Measurements from ENCODE around the gene OSTF1. TPM values are rescaled to one million over a fixed set of nuclear protein-coding genes. Genes with fewer than 3 reads are reported as not detected.

Gene OSTF1
- total and polyA plus RNA-seq, 2 experiments from 2014 or later: 15.6 to 24.0 TPM

DNA sequence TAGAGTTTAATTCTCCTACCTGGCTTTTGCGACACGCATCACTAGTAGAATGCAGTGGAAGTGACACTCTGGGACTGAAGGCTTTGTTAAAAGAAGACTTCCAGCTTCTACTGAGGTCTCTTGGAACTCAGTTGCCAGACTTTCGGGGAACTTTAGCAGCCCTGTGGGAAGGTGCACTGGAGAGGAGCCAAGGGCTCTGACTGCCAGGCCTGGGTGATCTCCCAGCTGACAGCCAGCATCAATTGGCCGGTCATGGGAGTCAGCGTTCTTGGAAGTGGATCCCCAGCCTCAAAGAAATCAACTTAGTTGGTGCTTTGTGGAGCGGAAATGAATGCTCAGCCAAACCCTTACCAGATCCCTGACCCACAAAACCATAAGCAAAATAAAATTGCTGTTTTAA is 87.1 kb downstream of the OSTF1 start:
- Mint-ChIP-seq H3K27me3 (ENCODE audit: insufficient read depth, low read depth, poor library complexity) (peaks cover 4% of the 10 kb centered on the region), H3K27ac (no peak overlapping the region), H3K36me3 (ENCODE audit: low read depth) (no peaks in the 10 kb centered on the region), H3K4me1 (no peaks in the 10 kb centered on the region), H3K4me3 (no peak overlapping the region), H3K9me3 (no peaks in the 10 kb centered on the region)
- Histone ChIP-seq H3K4me2 (no peak overlapping the region), H2AFZ (peak overlapping the region; percentile 38; the same call in 1 of the 2 replicates), H3K79me2 (replicated peaks; ENCODE audit: insufficient read depth) (no peaks in the 10 kb centered on the region), H4K20me1 (replicated peaks; ENCODE audit: insufficient read depth) (no peaks in the 10 kb centered on the region), H3K4me3 (no peak overlapping the region), H3F3A (replicated peaks; ENCODE audit: low read depth) (no peaks in the 10 kb centered on the region), H3K27ac (ENCODE audit: low read depth) (no peak overlapping the region), H3K36me3 (ENCODE audit: insufficient read depth) (no peaks in the 10 kb centered on the region), H3K27me3 (ENCODE audit: insufficient read depth) (no peaks in the 10 kb centered on the region), H3K9me2 (ENCODE audit: insufficient read depth) (0 out of 2 replicates have a peak, but pooled peaks cover 10% of the 10 kb centered on the region), H3K4me1 (ENCODE audit: insufficient read depth) (no peaks in the 10 kb centered on the region)
- no peak for TF ChIP-seq NANOG (IDR thresholded peaks at IDR 0.05; ENCODE audit: borderline replicate concordance)
- no peak for TF ChIP-seq POLR2AphosphoS5 (IDR thresholded peaks at IDR 0.05; ENCODE audit: low read depth)
- TF ChIP-seq JUNB (IDR thresholded peaks at IDR 0.05; ENCODE audit: unreplicated experiment): no peak
- TF ChIP-seq, protein P1, sequence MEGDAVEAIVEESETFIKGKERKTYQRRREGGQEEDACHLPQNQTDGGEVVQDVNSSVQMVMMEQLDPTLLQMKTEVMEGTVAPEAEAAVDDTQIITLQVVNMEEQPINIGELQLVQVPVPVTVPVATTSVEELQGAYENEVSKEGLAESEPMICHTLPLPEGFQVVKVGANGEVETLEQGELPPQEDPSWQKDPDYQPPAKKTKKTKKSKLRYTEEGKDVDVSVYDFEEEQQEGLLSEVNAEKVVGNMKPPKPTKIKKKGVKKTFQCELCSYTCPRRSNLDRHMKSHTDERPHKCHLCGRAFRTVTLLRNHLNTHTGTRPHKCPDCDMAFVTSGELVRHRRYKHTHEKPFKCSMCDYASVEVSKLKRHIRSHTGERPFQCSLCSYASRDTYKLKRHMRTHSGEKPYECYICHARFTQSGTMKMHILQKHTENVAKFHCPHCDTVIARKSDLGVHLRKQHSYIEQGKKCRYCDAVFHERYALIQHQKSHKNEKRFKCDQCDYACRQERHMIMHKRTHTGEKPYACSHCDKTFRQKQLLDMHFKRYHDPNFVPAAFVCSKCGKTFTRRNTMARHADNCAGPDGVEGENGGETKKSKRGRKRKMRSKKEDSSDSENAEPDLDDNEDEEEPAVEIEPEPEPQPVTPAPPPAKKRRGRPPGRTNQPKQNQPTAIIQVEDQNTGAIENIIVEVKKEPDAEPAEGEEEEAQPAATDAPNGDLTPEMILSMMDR (conservative IDR thresholded peaks at IDR 0.05; ENCODE audit: low read depth in 2 of 2): no peak
- TF ChIP-seq, protein P2, sequence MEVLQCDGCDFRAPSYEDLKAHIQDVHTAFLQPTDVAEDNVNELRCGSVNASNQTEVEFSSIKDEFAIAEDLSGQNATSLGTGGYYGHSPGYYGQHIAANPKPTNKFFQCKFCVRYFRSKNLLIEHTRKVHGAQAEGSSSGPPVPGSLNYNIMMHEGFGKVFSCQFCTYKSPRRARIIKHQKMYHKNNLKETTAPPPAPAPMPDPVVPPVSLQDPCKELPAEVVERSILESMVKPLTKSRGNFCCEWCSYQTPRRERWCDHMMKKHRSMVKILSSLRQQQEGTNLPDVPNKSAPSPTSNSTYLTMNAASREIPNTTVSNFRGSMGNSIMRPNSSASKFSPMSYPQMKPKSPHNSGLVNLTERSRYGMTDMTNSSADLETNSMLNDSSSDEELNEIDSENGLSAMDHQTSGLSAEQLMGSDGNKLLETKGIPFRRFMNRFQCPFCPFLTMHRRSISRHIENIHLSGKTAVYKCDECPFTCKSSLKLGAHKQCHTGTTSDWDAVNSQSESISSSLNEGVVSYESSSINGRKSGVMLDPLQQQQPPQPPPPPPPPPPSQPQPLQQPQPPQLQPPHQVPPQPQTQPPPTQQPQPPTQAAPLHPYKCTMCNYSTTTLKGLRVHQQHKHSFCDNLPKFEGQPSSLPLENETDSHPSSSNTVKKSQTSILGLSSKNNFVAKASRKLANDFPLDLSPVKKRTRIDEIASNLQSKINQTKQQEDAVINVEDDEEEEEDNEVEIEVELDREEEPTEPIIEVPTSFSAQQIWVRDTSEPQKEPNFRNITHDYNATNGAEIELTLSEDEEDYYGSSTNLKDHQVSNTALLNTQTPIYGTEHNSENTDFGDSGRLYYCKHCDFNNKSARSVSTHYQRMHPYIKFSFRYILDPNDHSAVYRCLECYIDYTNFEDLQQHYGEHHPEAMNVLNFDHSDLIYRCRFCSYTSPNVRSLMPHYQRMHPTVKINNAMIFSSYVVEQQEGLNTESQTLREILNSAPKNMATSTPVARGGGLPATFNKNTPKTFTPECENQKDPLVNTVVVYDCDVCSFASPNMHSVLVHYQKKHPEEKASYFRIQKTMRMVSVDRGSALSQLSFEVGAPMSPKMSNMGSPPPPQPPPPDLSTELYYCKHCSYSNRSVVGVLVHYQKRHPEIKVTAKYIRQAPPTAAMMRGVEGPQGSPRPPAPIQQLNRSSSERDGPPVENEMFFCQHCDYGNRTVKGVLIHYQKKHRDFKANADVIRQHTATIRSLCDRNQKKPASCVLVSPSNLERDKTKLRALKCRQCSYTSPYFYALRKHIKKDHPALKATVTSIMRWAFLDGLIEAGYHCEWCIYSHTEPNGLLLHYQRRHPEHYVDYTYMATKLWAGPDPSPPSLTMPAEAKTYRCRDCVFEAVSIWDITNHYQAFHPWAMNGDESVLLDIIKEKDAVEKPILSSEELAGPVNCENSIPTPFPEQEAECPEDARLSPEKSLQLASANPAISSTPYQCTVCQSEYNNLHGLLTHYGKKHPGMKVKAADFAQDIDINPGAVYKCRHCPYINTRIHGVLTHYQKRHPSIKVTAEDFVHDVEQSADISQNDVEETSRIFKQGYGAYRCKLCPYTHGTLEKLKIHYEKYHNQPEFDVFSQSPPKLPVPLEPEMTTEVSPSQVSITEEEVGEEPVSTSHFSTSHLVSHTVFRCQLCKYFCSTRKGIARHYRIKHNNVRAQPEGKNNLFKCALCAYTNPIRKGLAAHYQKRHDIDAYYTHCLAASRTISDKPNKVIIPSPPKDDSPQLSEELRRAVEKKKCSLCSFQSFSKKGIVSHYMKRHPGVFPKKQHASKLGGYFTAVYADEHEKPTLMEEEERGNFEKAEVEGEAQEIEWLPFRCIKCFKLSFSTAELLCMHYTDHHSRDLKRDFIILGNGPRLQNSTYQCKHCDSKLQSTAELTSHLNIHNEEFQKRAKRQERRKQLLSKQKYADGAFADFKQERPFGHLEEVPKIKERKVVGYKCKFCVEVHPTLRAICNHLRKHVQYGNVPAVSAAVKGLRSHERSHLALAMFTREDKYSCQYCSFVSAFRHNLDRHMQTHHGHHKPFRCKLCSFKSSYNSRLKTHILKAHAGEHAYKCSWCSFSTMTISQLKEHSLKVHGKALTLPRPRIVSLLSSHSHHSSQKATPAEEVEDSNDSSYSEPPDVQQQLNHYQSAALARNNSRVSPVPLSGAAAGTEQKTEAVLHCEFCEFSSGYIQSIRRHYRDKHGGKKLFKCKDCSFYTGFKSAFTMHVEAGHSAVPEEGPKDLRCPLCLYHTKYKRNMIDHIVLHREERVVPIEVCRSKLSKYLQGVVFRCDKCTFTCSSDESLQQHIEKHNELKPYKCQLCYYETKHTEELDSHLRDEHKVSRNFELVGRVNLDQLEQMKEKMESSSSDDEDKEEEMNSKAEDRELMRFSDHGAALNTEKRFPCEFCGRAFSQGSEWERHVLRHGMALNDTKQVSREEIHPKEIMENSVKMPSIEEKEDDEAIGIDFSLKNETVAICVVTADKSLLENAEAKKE (CRISPR knock-in tag; IDR thresholded peaks at IDR 0.05): no peak
- no peak for TF ChIP-seq ZNF114 (CRISPR knock-in tag; IDR thresholded peaks at IDR 0.05)
- TF ChIP-seq CREB1 (CRISPR knock-in tag; IDR thresholded peaks at IDR 0.05; ENCODE audit: low read depth): no peak
- TF ChIP-seq EZH2 (IDR thresholded peaks at IDR 0.05; ENCODE audit: low read depth, unreplicated experiment): no peak
- no peak for TF ChIP-seq STAT1 (IDR thresholded peaks at IDR 0.05; ENCODE audit: unreplicated experiment)
- no peak for TF ChIP-seq EZH2phosphoT487 (IDR thresholded peaks at IDR 0.05; ENCODE audit: unreplicated experiment)
- TF ChIP-seq, protein P3, sequence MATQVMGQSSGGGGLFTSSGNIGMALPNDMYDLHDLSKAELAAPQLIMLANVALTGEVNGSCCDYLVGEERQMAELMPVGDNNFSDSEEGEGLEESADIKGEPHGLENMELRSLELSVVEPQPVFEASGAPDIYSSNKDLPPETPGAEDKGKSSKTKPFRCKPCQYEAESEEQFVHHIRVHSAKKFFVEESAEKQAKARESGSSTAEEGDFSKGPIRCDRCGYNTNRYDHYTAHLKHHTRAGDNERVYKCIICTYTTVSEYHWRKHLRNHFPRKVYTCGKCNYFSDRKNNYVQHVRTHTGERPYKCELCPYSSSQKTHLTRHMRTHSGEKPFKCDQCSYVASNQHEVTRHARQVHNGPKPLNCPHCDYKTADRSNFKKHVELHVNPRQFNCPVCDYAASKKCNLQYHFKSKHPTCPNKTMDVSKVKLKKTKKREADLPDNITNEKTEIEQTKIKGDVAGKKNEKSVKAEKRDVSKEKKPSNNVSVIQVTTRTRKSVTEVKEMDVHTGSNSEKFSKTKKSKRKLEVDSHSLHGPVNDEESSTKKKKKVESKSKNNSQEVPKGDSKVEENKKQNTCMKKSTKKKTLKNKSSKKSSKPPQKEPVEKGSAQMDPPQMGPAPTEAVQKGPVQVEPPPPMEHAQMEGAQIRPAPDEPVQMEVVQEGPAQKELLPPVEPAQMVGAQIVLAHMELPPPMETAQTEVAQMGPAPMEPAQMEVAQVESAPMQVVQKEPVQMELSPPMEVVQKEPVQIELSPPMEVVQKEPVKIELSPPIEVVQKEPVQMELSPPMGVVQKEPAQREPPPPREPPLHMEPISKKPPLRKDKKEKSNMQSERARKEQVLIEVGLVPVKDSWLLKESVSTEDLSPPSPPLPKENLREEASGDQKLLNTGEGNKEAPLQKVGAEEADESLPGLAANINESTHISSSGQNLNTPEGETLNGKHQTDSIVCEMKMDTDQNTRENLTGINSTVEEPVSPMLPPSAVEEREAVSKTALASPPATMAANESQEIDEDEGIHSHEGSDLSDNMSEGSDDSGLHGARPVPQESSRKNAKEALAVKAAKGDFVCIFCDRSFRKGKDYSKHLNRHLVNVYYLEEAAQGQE (IDR thresholded peaks at IDR 0.05; ENCODE audit: unreplicated experiment): no peak
- TF ChIP-seq, protein P4, sequence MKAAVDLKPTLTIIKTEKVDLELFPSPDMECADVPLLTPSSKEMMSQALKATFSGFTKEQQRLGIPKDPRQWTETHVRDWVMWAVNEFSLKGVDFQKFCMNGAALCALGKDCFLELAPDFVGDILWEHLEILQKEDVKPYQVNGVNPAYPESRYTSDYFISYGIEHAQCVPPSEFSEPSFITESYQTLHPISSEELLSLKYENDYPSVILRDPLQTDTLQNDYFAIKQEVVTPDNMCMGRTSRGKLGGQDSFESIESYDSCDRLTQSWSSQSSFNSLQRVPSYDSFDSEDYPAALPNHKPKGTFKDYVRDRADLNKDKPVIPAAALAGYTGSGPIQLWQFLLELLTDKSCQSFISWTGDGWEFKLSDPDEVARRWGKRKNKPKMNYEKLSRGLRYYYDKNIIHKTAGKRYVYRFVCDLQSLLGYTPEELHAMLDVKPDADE (IDR thresholded peaks at IDR 0.05): no peak
- TF ChIP-seq ZNF331 (CRISPR knock-in tag; IDR thresholded peaks at IDR 0.05; ENCODE audit: low read depth): no peak
- DNase-seq (ENCODE audit: low spot score): no peak
- no peak for ATAC-seq
